ENCODE results near the gene INAVA.
A peak's percentile ranks its signal among the peaks of the same experiment; 100 is the strongest.

INAVA gene

DNA sequence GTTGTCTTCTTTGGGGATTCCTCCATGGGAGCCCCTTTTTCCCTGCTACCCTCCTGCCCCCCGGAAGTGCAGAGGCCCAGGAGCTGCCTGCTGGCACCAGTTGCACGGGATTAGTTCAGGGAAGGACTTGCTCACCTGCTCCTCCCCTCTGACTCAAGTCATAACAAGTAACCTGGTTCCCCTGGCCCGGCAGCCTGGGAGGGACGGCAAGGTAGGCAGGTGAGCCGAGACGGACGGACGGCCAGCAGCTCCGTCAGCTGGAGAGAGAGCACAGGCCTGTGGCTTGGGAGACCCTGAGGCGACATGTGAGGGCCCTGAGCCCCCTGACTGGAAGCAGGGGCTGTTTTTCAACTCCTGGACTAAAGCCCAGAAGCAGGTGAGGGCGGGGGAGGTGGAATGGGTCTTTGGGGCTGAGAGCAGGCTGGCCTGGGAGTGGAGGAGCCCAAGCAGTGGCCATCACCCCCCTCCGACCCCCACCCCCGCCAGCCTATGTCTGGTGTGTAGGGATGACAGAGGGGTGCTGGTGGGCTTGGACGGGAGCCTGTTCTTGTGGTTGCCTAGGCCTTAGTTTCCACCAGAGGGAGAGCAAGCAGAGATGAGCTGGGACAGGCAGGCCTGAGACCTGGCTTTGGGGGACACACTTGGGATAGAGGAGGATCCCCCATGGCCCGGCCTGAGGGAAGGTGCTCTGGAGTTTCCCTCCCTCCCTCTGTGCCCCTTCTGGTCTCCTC is at the start of gene INAVA:
Gene INAVA, plus strand, starts transcription at position 189 of the 731 bp plus-strand sequence. CDS start 3,501 bp downstream, outside the sequence.
- H3K4me1 Mint-ChIP-seq (ENCODE audit: low read depth), result peaks cover 21% of the 10 kb centered on the region
- H3K9me3 Mint-ChIP-seq, result no peaks in the 10 kb centered on the region
- no peak within 1 kb of the TSS for H3K4me3 Mint-ChIP-seq
- H3K27me3 Mint-ChIP-seq, result peaks cover 42% of the 10 kb centered on the region
- no peaks in the 10 kb centered on the region for H3K36me3 Mint-ChIP-seq (ENCODE audit: low read depth)
- no peak within 1 kb of the TSS for H3K27ac Mint-ChIP-seq

DNA sequence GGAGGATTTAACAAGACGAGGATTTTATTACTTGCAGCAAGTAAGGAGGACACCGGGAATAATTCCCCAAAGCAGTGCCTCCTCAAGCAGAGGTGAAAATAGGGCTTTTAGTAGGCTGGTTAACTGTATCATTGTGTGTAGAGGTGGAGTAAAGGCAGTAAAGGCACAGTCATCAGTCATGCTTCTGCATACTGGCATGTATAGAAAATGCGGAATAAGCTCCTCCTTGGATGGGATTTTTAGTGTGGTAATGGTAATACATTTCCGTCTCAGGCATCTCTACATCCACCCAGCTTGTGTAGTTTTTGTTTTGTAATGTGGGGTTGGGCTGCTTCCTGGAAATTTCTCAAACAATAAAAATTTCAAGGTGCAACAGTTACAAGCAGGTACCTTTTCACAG is 49.3 kb upstream of the INAVA start:
- Mint-ChIP-seq H3K9me3 (no peaks in the 10 kb centered on the region), H3K36me3 (ENCODE audit: low read depth) (peaks cover 11% of the 10 kb centered on the region), H3K27me3 (no peaks in the 10 kb centered on the region), H3K4me3 (no peak overlapping the region), H3K4me1 (ENCODE audit: low read depth) (no peaks in the 10 kb centered on the region), H3K27ac (no peak overlapping the region)

GRCh38 chr1:200846398-200846797 is 48.3 kb upstream of the INAVA start:
- Mint-ChIP-seq H3K4me1 (ENCODE audit: low read depth) (no peaks in the 10 kb centered on the region), H3K9me3 (no peaks in the 10 kb centered on the region), H3K27ac (no peak overlapping the region), H3K4me3 (no peak overlapping the region), H3K36me3 (ENCODE audit: low read depth) (peaks cover 11% of the 10 kb centered on the region), H3K27me3 (no peaks in the 10 kb centered on the region)

- Mint-ChIP-seq H3K4me3 (no peak overlapping the region), H3K27ac (no peak overlapping the region), H3K27me3 (no peaks in the 10 kb centered on the region), H3K9me3 (no peaks in the 10 kb centered on the region), H3K4me1 (ENCODE audit: low read depth) (no peaks in the 10 kb centered on the region), H3K36me3 (ENCODE audit: low read depth) (peaks cover 11% of the 10 kb centered on the region)
These were observed 45.3 kb upstream of the INAVA start for GRCh38 chr1:200849430-200849829.

DNA sequence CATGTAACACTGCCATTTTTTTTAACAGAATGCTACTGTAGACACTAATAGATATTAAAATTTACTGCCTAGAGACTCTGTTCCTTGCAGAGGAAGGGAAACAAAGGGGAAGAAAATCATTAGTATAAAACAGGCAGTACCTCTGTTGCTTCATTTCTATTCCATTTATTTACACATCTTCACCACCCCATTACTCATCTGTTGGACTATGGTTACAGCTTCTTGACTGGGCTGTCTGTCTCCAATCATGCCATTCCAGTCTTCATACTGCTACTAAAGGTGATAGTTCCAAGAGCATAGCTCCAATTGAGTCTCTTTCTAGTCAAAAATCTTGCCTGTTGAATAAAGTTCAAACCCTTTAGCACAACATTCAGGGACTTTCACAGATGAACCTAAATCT is 44.1 kb upstream of the INAVA start:
- H3K27me3 Mint-ChIP-seq, result no peaks in the 10 kb centered on the region
- peaks cover 11% of the 10 kb centered on the region for H3K36me3 Mint-ChIP-seq (ENCODE audit: low read depth)
- H3K9me3 Mint-ChIP-seq, result no peaks in the 10 kb centered on the region
- no peak overlapping the region for H3K4me3 Mint-ChIP-seq
- no peak overlapping the region for H3K27ac Mint-ChIP-seq
- H3K4me1 Mint-ChIP-seq (ENCODE audit: low read depth), result no peaks in the 10 kb centered on the region

DNA sequence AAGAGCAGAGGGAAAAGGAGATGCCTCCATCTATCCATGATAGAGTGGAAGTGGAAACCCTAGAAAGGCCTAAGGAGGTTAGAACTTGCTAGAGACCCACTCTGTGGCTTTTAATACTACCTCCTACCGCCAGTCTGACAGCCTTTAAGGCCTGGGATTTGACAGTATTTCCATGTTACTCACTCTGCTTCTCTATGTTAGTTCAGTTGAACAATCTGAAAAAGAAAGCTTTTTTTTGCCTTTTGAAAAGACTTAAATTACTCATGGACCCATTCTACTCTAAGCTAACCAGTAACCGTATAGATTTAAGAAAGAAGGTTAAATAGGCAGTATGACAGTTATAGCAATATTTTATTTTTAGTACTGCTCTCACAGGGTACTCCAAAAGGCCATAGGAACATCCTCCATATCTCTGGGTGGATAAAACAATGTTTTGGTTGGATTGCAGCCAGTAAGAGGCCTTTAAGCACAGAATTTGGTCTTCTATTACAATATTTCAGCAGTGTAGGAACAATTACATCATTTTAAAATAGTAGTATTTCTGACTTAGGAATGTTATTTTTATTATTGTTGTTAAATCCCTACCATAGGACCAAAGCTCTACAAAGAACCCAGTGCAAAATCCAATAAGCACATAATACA is 37.9 kb upstream of the INAVA start:
- Mint-ChIP-seq H3K4me3 (no peak overlapping the region), H3K9me3 (no peaks in the 10 kb centered on the region), H3K4me1 (ENCODE audit: low read depth) (peaks cover 6% of the 10 kb centered on the region), H3K27ac (no peak overlapping the region), H3K36me3 (ENCODE audit: low read depth) (peaks cover 5% of the 10 kb centered on the region), H3K27me3 (no peaks in the 10 kb centered on the region)

GRCh38 chr1:200857804-200858203 is 36.9 kb upstream of the INAVA start:
- H3K36me3 Mint-ChIP-seq (ENCODE audit: low read depth), result peaks cover 5% of the 10 kb centered on the region
- no peaks in the 10 kb centered on the region for H3K27me3 Mint-ChIP-seq
- peaks cover 16% of the 10 kb centered on the region for H3K4me1 Mint-ChIP-seq (ENCODE audit: low read depth)
- no peak overlapping the region for H3K4me3 Mint-ChIP-seq
- H3K9me3 Mint-ChIP-seq, result no peaks in the 10 kb centered on the region
- H3K27ac Mint-ChIP-seq, result no peak overlapping the region

DNA sequence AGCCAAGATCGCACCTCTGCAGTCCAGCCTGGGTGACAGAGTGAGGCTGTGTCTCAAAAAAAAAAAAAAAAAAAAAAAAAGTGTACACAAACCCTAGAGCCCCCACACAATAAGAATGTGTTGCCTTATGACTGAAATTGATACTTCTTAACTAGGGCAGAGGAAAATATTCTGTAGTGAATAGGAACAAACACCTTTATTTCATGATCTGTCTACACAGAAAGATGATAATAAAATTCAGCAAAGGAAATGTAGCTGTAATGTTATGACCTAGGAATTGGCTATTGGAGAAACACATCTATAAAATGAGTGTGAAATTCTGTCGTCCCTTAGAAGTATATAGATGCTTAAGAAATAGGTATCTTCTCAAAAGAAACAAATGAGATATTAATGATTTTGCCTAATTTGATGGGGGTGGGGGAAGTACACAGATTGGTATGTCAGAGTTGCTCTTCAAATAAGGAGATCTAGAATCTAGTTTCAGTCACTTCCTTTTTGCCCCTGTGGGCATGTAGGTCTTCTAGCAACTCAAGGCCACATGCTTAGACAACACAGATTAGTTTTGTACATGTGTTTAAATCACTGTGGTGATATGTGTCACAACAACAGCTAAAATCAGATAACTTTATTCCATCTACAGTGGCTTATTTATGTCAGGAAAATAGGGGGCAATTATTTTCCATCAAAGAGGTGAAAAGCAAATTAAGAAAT is 32.6 kb upstream of the INAVA start:
- no peak overlapping the region for H3K4me3 Mint-ChIP-seq
- H3K4me1 Mint-ChIP-seq (ENCODE audit: low read depth), result peaks cover 32% of the 10 kb centered on the region
- H3K9me3 Mint-ChIP-seq, result no peaks in the 10 kb centered on the region
- peaks cover 4% of the 10 kb centered on the region for H3K27me3 Mint-ChIP-seq
- H3K36me3 Mint-ChIP-seq (ENCODE audit: low read depth), result no peaks in the 10 kb centered on the region
- peak overlapping the region; percentile 38 for H3K27ac Mint-ChIP-seq

GRCh38 chr1:200862713-200863415 is 31.8 kb upstream of the INAVA start:
- no peak overlapping the region for H3K4me3 Mint-ChIP-seq
- peaks cover 10% of the 10 kb centered on the region for H3K27me3 Mint-ChIP-seq
- H3K36me3 Mint-ChIP-seq (ENCODE audit: low read depth), result no peaks in the 10 kb centered on the region
- peaks cover 40% of the 10 kb centered on the region for H3K4me1 Mint-ChIP-seq (ENCODE audit: low read depth)
- no peak overlapping the region for H3K27ac Mint-ChIP-seq
- no peaks in the 10 kb centered on the region for H3K9me3 Mint-ChIP-seq

DNA sequence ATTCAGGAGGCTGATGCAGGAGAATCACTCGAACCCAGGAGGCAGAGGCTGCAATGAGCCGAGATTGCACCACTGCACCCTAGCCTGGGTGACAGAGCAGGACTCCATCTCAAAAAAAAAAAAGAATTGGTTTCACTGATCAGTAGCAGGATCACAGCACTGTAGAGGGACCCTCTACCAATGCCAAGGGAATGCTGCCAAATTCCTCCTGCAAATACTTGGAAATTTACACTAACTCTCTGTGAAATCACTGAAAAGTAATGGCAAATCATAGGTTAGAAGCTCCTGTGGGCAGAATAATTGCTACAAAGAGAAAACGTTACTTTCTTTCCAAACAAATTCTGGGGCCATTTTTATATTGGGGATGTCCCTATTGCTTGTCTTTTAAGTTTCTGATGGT is 28.6 kb upstream of the INAVA start:
- H3K9me3 Mint-ChIP-seq, result no peaks in the 10 kb centered on the region
- H3K36me3 Mint-ChIP-seq (ENCODE audit: low read depth), result no peaks in the 10 kb centered on the region
- H3K4me1 Mint-ChIP-seq (ENCODE audit: low read depth), result peaks cover 54% of the 10 kb centered on the region
- H3K4me3 Mint-ChIP-seq, result no peak overlapping the region
- H3K27ac Mint-ChIP-seq, result no peak overlapping the region
- peaks cover 26% of the 10 kb centered on the region for H3K27me3 Mint-ChIP-seq

DNA sequence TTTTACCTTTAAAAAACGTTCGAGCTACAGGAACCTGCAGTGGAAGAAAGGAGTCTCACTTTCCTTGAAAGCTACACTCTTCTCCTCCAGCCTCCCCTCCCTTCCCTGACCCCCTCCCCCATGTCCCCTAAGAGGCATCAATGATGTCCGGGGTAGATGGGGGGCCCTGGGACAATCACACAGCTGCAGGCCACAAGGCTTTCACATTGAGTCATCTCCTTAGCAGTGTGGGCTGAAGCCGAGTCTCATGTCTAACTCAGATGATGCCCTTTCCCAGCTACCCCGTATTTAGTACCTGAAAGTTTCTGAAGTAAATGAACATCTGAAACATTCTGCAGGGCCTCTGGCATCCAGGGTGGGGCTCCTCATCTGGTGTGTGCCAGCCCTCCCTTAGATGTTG is 28.2 kb upstream of the INAVA start:
- no peak overlapping the region for H3K4me3 Mint-ChIP-seq
- no peaks in the 10 kb centered on the region for H3K9me3 Mint-ChIP-seq
- peak overlapping the region; percentile 31 for H3K27ac Mint-ChIP-seq
- H3K4me1 Mint-ChIP-seq (ENCODE audit: low read depth), result peaks cover 54% of the 10 kb centered on the region
- H3K36me3 Mint-ChIP-seq (ENCODE audit: low read depth), result no peaks in the 10 kb centered on the region
- H3K27me3 Mint-ChIP-seq, result peaks cover 30% of the 10 kb centered on the region

- H3K27ac Mint-ChIP-seq, result peak overlapping the region; percentile 34
- H3K4me3 Mint-ChIP-seq, result no peak overlapping the region
- H3K36me3 Mint-ChIP-seq (ENCODE audit: low read depth), result no peaks in the 10 kb centered on the region
- H3K27me3 Mint-ChIP-seq, result peaks cover 37% of the 10 kb centered on the region
- H3K4me1 Mint-ChIP-seq (ENCODE audit: low read depth), result peaks cover 56% of the 10 kb centered on the region
- H3K9me3 Mint-ChIP-seq, result no peaks in the 10 kb centered on the region
These were observed 27.5 kb upstream of the INAVA start for GRCh38 chr1:200867018-200867811.

GRCh38 chr1:200869376-200869752 is 25.3 kb upstream of the INAVA start:
- H3K4me3 Mint-ChIP-seq, result no peak overlapping the region
- no peaks in the 10 kb centered on the region for H3K36me3 Mint-ChIP-seq (ENCODE audit: low read depth)
- H3K4me1 Mint-ChIP-seq (ENCODE audit: low read depth), result peaks cover 56% of the 10 kb centered on the region
- H3K27me3 Mint-ChIP-seq, result peaks cover 46% of the 10 kb centered on the region
- no peaks in the 10 kb centered on the region for H3K9me3 Mint-ChIP-seq
- H3K27ac Mint-ChIP-seq, result no peak overlapping the region

DNA sequence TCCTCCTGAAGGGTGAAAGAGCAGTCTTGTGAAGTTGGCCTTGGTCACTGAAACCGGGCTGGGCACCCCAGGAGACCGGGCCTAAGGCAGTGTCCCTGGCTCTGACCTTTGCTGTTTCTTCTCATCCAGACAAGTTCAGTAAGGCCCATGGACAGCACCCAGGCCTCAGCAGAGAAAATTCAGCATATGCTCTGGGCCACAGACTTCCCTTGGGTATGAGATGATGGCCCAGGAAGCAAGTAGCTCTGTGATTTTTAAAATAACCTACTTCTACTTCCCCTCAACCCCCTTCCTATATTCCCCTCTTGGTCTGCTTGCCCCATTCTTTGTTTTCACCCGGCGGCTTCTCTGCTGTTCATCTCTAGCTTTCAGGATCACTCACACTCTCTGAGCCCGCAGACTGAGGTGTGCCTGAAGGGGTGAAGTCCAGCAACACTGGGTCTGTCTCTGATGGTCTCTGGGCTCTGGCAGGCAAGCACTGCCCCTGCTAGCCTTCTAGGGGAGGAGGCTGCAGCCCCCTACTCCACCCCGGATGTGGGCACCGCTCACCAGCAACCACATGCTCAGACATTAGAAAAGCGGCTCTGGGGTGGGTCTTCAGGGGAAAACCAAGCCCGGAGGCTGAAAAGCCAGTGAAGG is 24.8 kb upstream of the INAVA start:
- H3K4me3 Mint-ChIP-seq, result no peak overlapping the region
- H3K9me3 Mint-ChIP-seq, result no peaks in the 10 kb centered on the region
- H3K36me3 Mint-ChIP-seq (ENCODE audit: low read depth), result no peaks in the 10 kb centered on the region
- H3K27me3 Mint-ChIP-seq, result peaks cover 52% of the 10 kb centered on the region
- H3K27ac Mint-ChIP-seq, result no peak overlapping the region
- H3K4me1 Mint-ChIP-seq (ENCODE audit: low read depth), result peaks cover 60% of the 10 kb centered on the region

Measured in stimulated activated naive CD8-positive, alpha-beta T cell treated with anti-CD3 and anti-CD28 coated beads, Interleukin-15, Interleukin-2, amounts not matched to agents 100 ng/mL and 50 ng/mL, for 24 hours (primary cell).